ENCODE data around the gene PCNX3.
A peak's percentile ranks its signal among the peaks of the same experiment; 100 is the strongest.

PCNX3 gene

GRCh38 chr11:65615229-65615949 lies at the start of gene PCNX3:
TSS of gene PCNX3 (plus strand) at chr11:65615776. CDS start at chr11:65616312, 536 bp downstream.
- TF ChIP-seq, protein P1, sequence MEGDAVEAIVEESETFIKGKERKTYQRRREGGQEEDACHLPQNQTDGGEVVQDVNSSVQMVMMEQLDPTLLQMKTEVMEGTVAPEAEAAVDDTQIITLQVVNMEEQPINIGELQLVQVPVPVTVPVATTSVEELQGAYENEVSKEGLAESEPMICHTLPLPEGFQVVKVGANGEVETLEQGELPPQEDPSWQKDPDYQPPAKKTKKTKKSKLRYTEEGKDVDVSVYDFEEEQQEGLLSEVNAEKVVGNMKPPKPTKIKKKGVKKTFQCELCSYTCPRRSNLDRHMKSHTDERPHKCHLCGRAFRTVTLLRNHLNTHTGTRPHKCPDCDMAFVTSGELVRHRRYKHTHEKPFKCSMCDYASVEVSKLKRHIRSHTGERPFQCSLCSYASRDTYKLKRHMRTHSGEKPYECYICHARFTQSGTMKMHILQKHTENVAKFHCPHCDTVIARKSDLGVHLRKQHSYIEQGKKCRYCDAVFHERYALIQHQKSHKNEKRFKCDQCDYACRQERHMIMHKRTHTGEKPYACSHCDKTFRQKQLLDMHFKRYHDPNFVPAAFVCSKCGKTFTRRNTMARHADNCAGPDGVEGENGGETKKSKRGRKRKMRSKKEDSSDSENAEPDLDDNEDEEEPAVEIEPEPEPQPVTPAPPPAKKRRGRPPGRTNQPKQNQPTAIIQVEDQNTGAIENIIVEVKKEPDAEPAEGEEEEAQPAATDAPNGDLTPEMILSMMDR (conservative IDR thresholded peaks at IDR 0.05) = no peak
- H3K27ac ChIP-seq = peak within 1 kb of the TSS; percentile 99

GRCh38 chr11:65569164-65569972 lies 46.2 kb upstream of the PCNX3 start:
- peak overlapping the region; percentile 98 for H3K27ac ChIP-seq
- TF ChIP-seq, protein P1 (conservative IDR thresholded peaks at IDR 0.05) = no peak

GRCh38 chr11:65569973-65570918 lies 45.3 kb upstream of the PCNX3 start, which contains the start of gene ZNRD2:
TSS of gene ZNRD2 (plus strand) at chr11:65570477. CDS start at chr11:65570492, 15 bp downstream.
- TF ChIP-seq, protein P1 (conservative IDR thresholded peaks at IDR 0.05) = peak; percentile 94
- H3K27ac ChIP-seq = peak within 1 kb of the TSS; percentile 98

DNA sequence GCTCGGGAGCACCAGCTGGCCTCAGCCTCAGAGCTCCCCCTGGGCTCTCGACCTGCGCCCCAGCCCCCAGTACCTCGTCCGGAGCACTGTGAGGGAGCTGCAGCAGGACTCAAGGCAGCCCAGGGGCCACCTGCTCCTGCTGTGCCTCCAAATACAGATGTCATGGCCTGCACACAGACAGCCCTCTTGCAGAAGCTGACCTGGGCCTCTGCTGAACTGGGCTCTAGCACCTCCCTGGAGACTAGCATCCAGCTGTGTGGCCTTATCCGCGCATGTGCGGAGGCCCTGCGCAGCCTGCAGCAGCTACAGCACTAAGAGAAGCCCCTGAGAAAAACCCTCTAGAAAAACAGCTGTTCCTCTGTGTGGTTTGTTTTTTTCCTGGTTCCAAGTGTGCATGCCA lies 44.2 kb upstream of the PCNX3 start:
- H3K27ac ChIP-seq = peak overlapping the region; percentile 98
- TF ChIP-seq, protein P1 (conservative IDR thresholded peaks at IDR 0.05) = no peak

DNA sequence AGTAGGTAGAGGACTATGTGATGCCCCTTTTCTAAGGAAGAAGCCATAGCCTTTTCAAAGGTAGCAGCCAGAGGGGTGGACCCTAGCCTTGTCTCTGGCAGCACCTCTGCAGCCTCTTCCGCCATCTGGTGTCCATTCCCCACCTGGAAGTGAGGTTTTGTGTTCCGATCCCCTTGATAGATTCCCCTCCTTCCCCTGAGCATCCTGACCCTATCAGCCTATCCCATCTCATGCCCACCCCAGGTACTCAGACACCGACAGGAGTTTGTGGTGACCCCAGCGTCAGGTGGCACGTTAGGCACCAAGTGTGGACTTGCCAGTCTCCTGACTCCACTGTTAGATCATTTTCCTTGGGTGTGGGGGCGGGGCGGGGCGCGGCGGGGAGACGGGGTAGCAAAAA lies 43.6 kb upstream of the PCNX3 start:
- peak overlapping the region; percentile 98 for H3K27ac ChIP-seq
- TF ChIP-seq, protein P1 (conservative IDR thresholded peaks at IDR 0.05) = peak; percentile 78

- TF ChIP-seq, protein P1 (conservative IDR thresholded peaks at IDR 0.05) = no peak
- peak within 1 kb of the TSS; percentile 98 for H3K27ac ChIP-seq
These were observed 43.1 kb upstream of the PCNX3 start, which contains the start of gene FAM89B for GRCh38 chr11:65572356-65573051. TSS of gene FAM89B (plus strand) at chr11:65572538. CDS start at chr11:65572670, 132 bp downstream.

Measured in VCaP (cell line).